HepG2 (cell line): Measurements from ENCODE around the gene DOK7. TPM values are rescaled to one million over a fixed set of nuclear protein-coding genes. Genes with fewer than 3 reads are reported as not detected.
A peak's percentile ranks its signal among the peaks of the same experiment; 100 is the strongest.

Experiments used
- ADNP ChIP-seq: sonication (generic); formaldehyde crosslinking; IDR thresholded peaks from 2 replicates; pipeline ENCODE4 v1.4.0; 2020; ENCODE audit warnings: missing genetic modification reagents
- AHR ChIP-seq: IDR thresholded peaks from 2 replicates; pipeline ENCODE4 v1.6.1; 2018; ENCODE audit warnings: missing genetic modification reagents, missing compliant biosample characterization
- CHD2 ChIP-seq: IDR thresholded peaks from 2 replicates; pipeline ENCODE4 v1.6.1; 2011; ENCODE audit warnings: low read depth, low read length, improper control_type of control experiment
- ETV6 ChIP-seq: sonication (generic); formaldehyde crosslinking; conservative IDR thresholded peaks from 2 replicates; pipeline ENCODE4 v1.4.0; 2020; ENCODE audit warnings: missing genetic modification reagents
- FOXM1 ChIP-seq: sonication (generic); formaldehyde crosslinking; IDR thresholded peaks from 2 replicates; pipeline ENCODE4 v1.5.0; 2020; ENCODE audit warnings: missing genetic modification reagents
- GATAD1 ChIP-seq: IDR thresholded peaks from 2 replicates; pipeline ENCODE4 v1.6.1; 2016; ENCODE audit warnings: missing genetic modification reagents, missing compliant biosample characterization
- HNF4A ChIP-seq: sonication (generic); formaldehyde crosslinking; IDR thresholded peaks from 2 replicates; pipeline ENCODE4 v1.4.0; 2020; ENCODE audit warnings: missing genetic modification reagents
- KDM6A ChIP-seq: IDR thresholded peaks from 2 replicates; pipeline ENCODE4 v1.6.1; 2016; ENCODE audit warnings: low read depth
- NAIF1 ChIP-seq: sonication (generic); formaldehyde crosslinking; IDR thresholded peaks from 2 replicates; pipeline ENCODE4 v1.5.0; 2020; ENCODE audit warnings: mild to moderate bottlenecking, missing genetic modification reagents, borderline replicate concordance
- NFATC3 ChIP-seq: sonication (generic); formaldehyde crosslinking; IDR thresholded peaks from 2 replicates; pipeline ENCODE4 v1.5.1; 2020; ENCODE audit warnings: mild to moderate bottlenecking, missing genetic modification reagents
- NFE2L1 ChIP-seq: sonication (generic); formaldehyde crosslinking; IDR thresholded peaks from 2 replicates; pipeline ENCODE4 v1.4.0; 2020; ENCODE audit warnings: missing genetic modification reagents, mild to moderate bottlenecking, borderline replicate concordance
- SUZ12 ChIP-seq: fragments of 150-350 bp; IDR thresholded peaks from 2 replicates; pipeline ENCODE4 v1.6.1; 2014; ENCODE audit warnings: low read depth, low read length
- THRA ChIP-seq: sonication (generic); formaldehyde crosslinking; IDR thresholded peaks from 2 replicates; pipeline ENCODE4 v1.4.0; 2020; ENCODE audit warnings: missing genetic modification reagents, borderline replicate concordance
- ZNF12 ChIP-seq: sonication (generic); formaldehyde crosslinking; IDR thresholded peaks from 2 replicates; pipeline ENCODE4 v1.5.0; 2020; ENCODE audit warnings: missing genetic modification reagents
- ZNF460 ChIP-seq: sonication (generic); formaldehyde crosslinking; IDR thresholded peaks from 2 replicates; pipeline ENCODE4 v1.5.1; 2020; ENCODE audit warnings: missing genetic modification reagents, mild to moderate bottlenecking, borderline replicate concordance
- ZNF746 ChIP-seq: sonication (generic); formaldehyde crosslinking; IDR thresholded peaks from 2 replicates; pipeline ENCODE4 v1.8.0; 2022; ENCODE audit warnings: mild to moderate bottlenecking, missing genetic modification reagents
- polyA plus RNA-seq, 8 experiments: library from polyadenylated mRNA; depleted of rRNA in 3 of 8; stranded (reverse) in 7 of 8; unstranded in 1 of 8; fragments of >200 nt; fragmentation: Illumina TruSeq in 4 of 8; extraction: Trizol in 4 of 8; gene quantifications; 2 replicates each; pipeline versions ENCODE4 v1.2.1 to v1.2.3, GENCODE V29; 2011 to 2016; ENCODE audit warnings: low read depth in 4 of 8, missing spikeins in 1 of 8, mixed read lengths in 1 of 8; ENCODE audit not compliant: insufficient read depth in 1 of 8
- total RNA-seq, 5 experiments: library from RNA; depleted of rRNA; stranded (reverse); fragments of >200 nt; fragmentation: Illumina TruSeq; extraction: Trizol; gene quantifications; 2 replicates each; pipeline ENCODE4 v1.2.3, GENCODE V29; 2016; ENCODE audit warnings: low read depth in 1 of 5
- TF ChIP-seq, protein P1 (sequence below): fragments of 450-650 bp; IDR thresholded peaks from 2 replicates; pipeline ENCODE4 v1.6.1; 2016
- TF ChIP-seq, protein P2 (sequence below), 2 experiments: sonication (generic) in 1 of 2; formaldehyde crosslinking in 1 of 2; IDR thresholded peaks; 2 replicates each; pipeline versions ENCODE4 v1.4.0 to v1.6.1; 2018 to 2020; ENCODE audit warnings: missing genetic modification reagents in 2 of 2, borderline replicate concordance in 1 of 2, low read depth in 1 of 2, mild to moderate bottlenecking in 1 of 2, missing biosample characterization in 1 of 2
- TF ChIP-seq, protein P3 (sequence below): sonication (generic); formaldehyde crosslinking; IDR thresholded peaks from 2 replicates; pipeline ENCODE4 v1.8.0; 2022; ENCODE audit warnings: mild to moderate bottlenecking, missing genetic modification reagents; ENCODE audit not compliant: insufficient replicate concordance

The DOK7 gene
- total and polyA plus RNA-seq, 2 of the 13 experiments (the other 11 are each of a cell fraction or from before 2014, with no cell fraction given), result 0.03 to 0.07 TPM

DNA sequence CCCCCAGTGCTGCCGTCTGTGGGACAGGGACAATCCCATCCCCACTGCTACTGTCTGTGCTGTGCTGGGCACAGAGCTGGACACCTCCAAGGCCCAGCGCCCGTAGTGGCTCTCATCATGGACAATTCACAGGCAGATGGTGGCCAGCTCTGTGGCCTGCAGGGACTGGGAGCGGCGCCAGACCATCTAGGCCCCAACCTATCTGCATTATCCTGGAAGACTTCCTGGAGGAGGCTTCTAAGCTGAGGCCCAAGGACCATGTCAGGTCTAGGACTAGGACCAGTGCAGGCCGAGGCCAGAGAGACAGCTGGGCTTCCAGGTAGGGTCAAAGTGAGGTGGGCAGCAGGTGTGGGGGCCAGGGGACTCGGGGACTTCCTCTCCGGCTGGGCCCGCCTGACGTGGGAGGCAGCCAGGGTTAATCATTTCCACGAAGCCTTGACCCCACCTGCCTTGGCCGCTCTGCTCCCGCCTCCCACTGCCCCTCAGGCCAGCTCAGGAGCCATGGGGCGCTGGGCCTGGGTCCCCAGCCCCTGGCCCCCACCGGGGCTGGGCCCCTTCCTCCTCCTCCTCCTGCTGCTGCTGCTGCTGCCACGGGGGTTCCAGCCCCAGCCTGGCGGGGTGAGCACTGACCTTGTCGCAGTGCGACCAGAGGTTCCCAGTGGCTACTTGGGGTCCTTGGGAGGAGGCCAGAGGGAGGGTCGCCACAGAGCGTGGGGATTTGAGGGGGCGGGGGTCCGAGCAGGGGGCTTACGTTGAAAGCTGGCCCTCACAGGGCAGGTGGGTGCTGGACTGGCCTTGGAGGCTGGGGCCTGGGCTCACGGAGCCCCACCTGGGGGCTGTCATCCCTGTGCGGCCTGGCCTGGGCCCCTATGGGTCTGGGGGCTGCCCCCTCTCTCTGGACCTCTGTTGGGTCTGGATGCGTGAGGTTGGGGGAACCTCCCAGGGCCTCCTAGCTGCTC lies 21.3 kb upstream of the DOK7 start, which contains the start of gene HGFAC (continued):
- TF ChIP-seq, protein P1, sequence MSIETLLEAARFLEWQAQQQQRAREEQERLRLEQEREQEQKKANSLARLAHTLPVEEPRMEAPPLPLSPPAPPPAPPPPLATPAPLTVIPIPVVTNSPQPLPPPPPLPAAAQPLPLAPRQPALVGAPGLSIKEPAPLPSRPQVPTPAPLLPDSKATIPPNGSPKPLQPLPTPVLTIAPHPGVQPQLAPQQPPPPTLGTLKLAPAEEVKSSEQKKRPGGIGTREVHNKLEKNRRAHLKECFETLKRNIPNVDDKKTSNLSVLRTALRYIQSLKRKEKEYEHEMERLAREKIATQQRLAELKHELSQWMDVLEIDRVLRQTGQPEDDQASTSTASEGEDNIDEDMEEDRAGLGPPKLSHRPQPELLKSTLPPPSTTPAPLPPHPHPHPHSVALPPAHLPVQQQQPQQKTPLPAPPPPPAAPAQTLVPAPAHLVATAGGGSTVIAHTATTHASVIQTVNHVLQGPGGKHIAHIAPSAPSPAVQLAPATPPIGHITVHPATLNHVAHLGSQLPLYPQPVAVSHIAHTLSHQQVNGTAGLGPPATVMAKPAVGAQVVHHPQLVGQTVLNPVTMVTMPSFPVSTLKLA, result no peak
- peak; percentile 30; the same call in 1 of the 2 replicates for TF ChIP-seq ZNF746 (CRISPR knock-in tag)
- TF ChIP-seq AHR, result no peak
- TF ChIP-seq GATAD1 (CRISPR knock-in tag), result 0 out of 2 replicates have a peak, but pooled peaks have one; percentile 14
- peak; percentile 93 for TF ChIP-seq THRA (CRISPR knock-in tag)
- no peak for TF ChIP-seq ETV6 (CRISPR knock-in tag)
- TF ChIP-seq SUZ12, result no peak
- TF ChIP-seq ZNF460 (CRISPR knock-in tag), result no peak
- TF ChIP-seq NFATC3 (CRISPR knock-in tag), result no peak
- peak; percentile 34; the same call in 1 of the 2 replicates for TF ChIP-seq HNF4A
- no peak; the same call in 1 of the 2 replicates for TF ChIP-seq NAIF1 (CRISPR knock-in tag)
- TF ChIP-seq, protein P2, sequence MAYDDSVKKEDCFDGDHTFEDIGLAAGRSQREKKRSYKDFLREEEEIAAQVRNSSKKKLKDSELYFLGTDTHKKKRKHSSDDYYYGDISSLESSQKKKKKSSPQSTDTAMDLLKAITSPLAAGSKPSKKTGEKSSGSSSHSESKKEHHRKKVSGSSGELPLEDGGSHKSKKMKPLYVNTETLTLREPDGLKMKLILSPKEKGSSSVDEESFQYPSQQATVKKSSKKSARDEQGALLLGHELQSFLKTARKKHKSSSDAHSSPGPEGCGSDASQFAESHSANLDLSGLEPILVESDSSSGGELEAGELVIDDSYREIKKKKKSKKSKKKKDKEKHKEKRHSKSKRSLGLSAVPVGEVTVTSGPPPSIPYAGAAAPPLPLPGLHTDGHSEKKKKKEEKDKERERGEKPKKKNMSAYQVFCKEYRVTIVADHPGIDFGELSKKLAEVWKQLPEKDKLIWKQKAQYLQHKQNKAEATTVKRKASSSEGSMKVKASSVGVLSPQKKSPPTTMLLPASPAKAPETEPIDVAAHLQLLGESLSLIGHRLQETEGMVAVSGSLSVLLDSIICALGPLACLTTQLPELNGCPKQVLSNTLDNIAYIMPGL (CRISPR knock-in tag; IDR thresholded peaks at IDR 0.05; ENCODE audit: borderline replicate concordance in 1 of 2, low read depth in 1 of 2), result 0 out of 4 replicates have a peak, but pooled peaks of 1 of the 2 experiments have one; percentile 12
- TF ChIP-seq, protein P3, sequence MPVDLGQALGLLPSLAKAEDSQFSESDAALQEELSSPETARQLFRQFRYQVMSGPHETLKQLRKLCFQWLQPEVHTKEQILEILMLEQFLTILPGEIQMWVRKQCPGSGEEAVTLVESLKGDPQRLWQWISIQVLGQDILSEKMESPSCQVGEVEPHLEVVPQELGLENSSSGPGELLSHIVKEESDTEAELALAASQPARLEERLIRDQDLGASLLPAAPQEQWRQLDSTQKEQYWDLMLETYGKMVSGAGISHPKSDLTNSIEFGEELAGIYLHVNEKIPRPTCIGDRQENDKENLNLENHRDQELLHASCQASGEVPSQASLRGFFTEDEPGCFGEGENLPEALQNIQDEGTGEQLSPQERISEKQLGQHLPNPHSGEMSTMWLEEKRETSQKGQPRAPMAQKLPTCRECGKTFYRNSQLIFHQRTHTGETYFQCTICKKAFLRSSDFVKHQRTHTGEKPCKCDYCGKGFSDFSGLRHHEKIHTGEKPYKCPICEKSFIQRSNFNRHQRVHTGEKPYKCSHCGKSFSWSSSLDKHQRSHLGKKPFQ (CRISPR knock-in tag), result no peak
- TF ChIP-seq ZNF12 (CRISPR knock-in tag), result no peak
- peak; percentile 86 for TF ChIP-seq ADNP
- peak; percentile 47; the same call in 1 of the 2 replicates for TF ChIP-seq KDM6A (CRISPR knock-in tag)
- no peak for TF ChIP-seq FOXM1 (CRISPR knock-in tag)
- TF ChIP-seq CHD2, result no peak
- no peak for TF ChIP-seq NFE2L1 (CRISPR knock-in tag)
